Subcutaneous abdominal adipose tissue (tissue), 5 donors: ENCODE data around the gene AK8.

Experiments used
- H3K27ac ChIP-seq: one replicate; pipeline ENCODE4 v1.7.0; 2013; ENCODE audit warnings: low read depth, mild to moderate bottlenecking, inconsistent platforms, low read length, moderate library complexity
- H3K27me3 ChIP-seq, 5 donors: one replicate each; pipeline ENCODE4 v1.7.0; 2013; ENCODE audit warnings: low read length in 5 of 5, inconsistent platforms in 1 of 5; ENCODE audit not compliant: control insufficient read depth in 5 of 5, insufficient read depth in 4 of 5
- H3K36me3 ChIP-seq, 5 donors: one replicate each; pipeline ENCODE4 v1.7.0; 2013; ENCODE audit warnings: low read length in 5 of 5; ENCODE audit not compliant: control insufficient read depth in 5 of 5, insufficient read depth in 5 of 5
- H3K4me1 ChIP-seq, 5 donors: one replicate each; pipeline ENCODE4 v1.7.0; 2013; ENCODE audit warnings: low read length in 5 of 5, mild to moderate bottlenecking in 3 of 5, moderate library complexity in 1 of 5; ENCODE audit not compliant: control insufficient read depth in 5 of 5, insufficient read depth in 5 of 5
- H3K4me3 ChIP-seq, 5 donors: one replicate each; pipeline ENCODE4 v1.7.0; 2013; ENCODE audit warnings: low read length in 5 of 5, low read depth in 1 of 5
- H3K9ac ChIP-seq, 5 donors: one replicate each; pipeline ENCODE4 v1.7.0; 2013; ENCODE audit warnings: low read length in 5 of 5, mild to moderate bottlenecking in 4 of 5, moderate library complexity in 3 of 5
- H3K9me3 ChIP-seq, 5 donors: one replicate each; pipeline ENCODE4 v1.7.0; 2013; ENCODE audit warnings: low read length in 5 of 5; ENCODE audit not compliant: control insufficient read depth in 5 of 5
- donor health status: healthy.
- donor health status: healthy.
- donor health status: healthy.
- donor health status: healthy.
- donor health status: healthy.

Gene AK8

DNA sequence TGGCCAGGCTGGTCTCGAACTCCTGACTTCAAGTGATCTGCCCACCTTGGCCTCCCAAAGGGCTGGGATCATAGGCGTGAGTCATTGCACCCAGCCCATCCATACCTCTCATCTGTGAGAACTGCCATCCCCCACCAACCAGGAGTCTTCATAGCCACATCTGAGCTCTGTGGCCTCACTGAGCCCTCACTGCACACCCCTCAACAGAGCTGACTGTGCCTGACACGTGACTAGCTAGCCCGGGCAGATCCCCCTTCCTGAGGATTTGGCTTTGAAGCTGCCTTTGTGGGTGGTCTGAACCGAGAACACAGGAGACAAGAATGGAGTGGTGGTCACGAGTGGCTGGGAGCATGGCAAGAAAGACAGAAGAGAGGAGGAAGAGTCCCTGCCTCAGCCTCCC is 15.6 kb downstream of the AK8 start:
- no peak overlapping the region for H3K9ac ChIP-seq

DNA sequence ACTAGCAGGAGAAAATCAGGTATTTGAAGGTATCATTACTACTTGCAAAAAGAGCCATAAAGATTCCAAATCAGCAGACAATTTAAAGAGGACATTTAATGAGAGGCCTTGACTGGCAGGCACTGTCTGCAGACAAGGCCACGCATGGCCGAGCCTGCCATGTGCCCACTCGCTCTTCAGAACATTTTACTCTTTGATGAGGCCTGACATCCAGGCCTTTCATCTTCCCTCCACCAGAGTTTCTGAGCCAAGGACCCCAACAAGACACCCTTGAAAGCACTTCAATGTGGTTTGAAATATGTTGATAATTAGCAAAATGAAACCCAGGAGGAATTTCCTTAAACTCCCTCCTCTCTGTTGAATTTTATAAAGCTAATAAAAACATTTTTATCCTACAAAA is 16.4 kb downstream of the AK8 start:
- no peak overlapping the region for H3K27ac ChIP-seq
- H3K27me3 ChIP-seq = peaks cover 0 to 8% (median 3%) of the 10 kb centered on the region in 5 donors
- no peak overlapping the region for H3K9ac ChIP-seq
- peaks cover 0 to 13% (median 10%) of the 10 kb centered on the region in 5 donors for H3K4me1 ChIP-seq
- no peaks in the 10 kb centered on the region for H3K36me3 ChIP-seq
- no peaks in the 10 kb centered on the region for H3K9me3 ChIP-seq
- no peak overlapping the region for H3K4me3 ChIP-seq

More for the DNA sequence above, 15.6 kb downstream of the AK8 start:
- H3K27me3 ChIP-seq = peaks cover 0 to 8% (median 3%) of the 10 kb centered on the region in 5 donors
- no peak overlapping the region for H3K4me3 ChIP-seq
- no peak overlapping the region for H3K27ac ChIP-seq
- H3K36me3 ChIP-seq = no peaks in the 10 kb centered on the region
- H3K4me1 ChIP-seq = peaks cover 0 to 6% (median 3%) of the 10 kb centered on the region in 5 donors
- no peaks in the 10 kb centered on the region for H3K9me3 ChIP-seq

DNA sequence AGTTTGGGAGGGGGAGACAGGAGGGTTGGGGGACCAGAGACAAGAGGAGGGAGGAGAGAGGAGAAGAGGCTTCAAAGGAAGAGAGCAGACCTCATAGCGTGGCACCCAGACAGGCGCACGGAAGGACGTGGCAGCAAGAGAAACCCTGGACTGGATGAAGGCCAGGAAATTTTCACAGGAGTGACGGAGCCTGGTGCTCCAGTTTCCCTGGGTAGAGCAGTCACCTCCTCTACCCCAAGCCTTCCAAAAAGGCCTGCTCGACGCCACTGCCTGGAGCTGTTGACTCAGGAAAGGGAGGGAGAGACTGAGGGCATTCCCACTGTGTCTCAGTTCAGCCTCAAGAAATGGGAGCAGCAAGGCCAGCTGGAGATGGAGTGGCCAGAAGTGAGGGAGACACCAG is 19.3 kb downstream of the AK8 start:
- Histone ChIP-seq H3K27me3 (peaks cover 0 to 8% (median 3%) of the 10 kb centered on the region in 5 donors), H3K36me3 (no peaks in the 10 kb centered on the region), H3K9ac (no peak overlapping the region), H3K27ac (no peak overlapping the region), H3K4me3 (no peak overlapping the region), H3K9me3 (no peaks in the 10 kb centered on the region), H3K4me1 (peaks cover 0 to 13% (median 10%) of the 10 kb centered on the region in 5 donors)

DNA sequence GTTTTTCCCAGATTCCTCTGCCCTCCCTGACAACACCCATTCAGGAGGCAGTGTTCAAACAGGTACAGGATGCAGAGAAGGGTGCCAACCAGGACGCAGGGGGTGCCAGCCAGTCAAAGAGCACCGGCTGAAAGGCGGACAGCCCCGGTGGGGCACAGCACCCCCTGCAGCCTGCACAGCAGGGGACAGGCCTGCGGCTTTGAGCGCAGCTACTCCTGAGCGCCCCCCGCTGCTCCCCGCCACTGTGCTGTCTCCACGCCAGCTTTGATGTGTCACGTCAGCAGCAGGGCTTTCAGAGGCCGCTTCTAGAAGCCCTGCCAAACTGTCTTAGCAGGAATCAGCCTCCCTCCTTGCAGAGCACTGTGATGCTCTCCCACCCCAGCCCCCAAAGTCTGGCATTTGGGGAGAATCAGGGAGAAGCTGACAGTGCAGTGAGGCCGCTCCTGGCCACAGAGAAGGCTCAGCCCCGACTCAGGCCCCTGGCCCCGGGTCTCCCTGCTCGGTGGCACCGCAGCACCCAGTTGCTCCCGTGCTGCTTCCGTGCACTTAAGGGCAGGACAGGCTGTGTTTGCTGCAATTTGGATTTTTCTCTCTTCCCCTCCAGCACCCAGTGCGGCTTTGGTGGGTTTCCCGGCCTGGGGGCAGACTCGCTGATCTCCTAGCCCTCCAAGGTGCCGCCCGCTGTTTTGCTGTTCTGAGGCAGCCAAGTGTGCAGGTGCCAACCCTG is 20.3 kb downstream of the AK8 start:
- H3K9ac ChIP-seq = no peak overlapping the region
- H3K36me3 ChIP-seq = no peaks in the 10 kb centered on the region
- H3K27ac ChIP-seq = no peak overlapping the region
- H3K27me3 ChIP-seq = peaks cover 0 to 8% (median 3%) of the 10 kb centered on the region in 5 donors
- H3K4me1 ChIP-seq = peaks cover 0 to 13% (median 10%) of the 10 kb centered on the region in 5 donors
- no peak overlapping the region for H3K4me3 ChIP-seq
- H3K9me3 ChIP-seq = no peaks in the 10 kb centered on the region

DNA sequence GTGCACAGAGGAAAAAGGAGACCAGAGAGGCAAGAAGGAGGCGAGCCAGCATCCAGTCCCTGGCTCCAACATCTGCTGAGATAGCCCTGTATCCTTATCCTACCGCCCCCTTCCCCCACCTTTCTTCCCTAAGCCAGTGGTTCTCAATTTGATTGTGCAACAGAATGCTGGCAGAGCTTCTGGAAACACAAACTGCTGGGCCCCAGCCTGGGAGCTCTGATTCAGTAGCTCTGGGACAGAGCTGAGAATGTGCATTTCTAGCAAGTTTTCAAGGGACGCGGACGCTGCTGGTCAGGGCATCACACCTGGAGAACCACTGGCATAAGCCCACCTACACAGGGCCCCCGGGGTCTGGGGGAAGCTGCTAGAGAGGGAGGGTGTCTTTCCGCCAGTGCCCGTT is 21.1 kb downstream of the AK8 start:
- no peak overlapping the region for H3K4me3 ChIP-seq
- H3K9ac ChIP-seq = no peak overlapping the region
- H3K36me3 ChIP-seq = no peaks in the 10 kb centered on the region
- H3K27me3 ChIP-seq = peaks cover 0 to 8% (median 3%) of the 10 kb centered on the region in 5 donors
- no peaks in the 10 kb centered on the region for H3K9me3 ChIP-seq
- peaks cover 0 to 13% (median 10%) of the 10 kb centered on the region in 5 donors for H3K4me1 ChIP-seq
- H3K27ac ChIP-seq = no peak overlapping the region

DNA sequence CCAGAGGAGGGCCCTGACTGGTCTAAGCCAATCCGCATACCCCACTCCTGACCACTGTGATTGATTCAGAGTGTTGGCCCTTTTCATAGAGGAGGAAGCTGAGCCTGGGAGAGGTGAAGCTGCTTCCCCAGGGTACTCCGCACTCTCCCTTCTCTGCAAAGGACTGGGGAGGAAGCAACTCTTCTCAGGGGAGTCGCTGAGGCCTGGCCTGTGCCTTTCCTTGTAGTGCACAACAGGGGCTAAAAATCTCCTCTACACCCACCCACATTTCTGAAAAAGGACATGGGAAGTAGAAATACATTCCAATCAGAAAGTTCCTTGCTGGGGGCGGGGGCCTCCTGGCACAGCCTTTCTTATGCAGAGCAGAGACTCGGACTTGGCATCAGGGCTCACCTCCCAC is 22.2 kb downstream of the AK8 start:
- H3K4me1 ChIP-seq = peaks cover 0 to 13% (median 10%) of the 10 kb centered on the region in 5 donors
- H3K27me3 ChIP-seq = peaks cover 0 to 8% (median 2%) of the 10 kb centered on the region in 5 donors
- H3K27ac ChIP-seq = no peak overlapping the region
- H3K9ac ChIP-seq = no peak overlapping the region
- H3K4me3 ChIP-seq = no peak overlapping the region
- no peaks in the 10 kb centered on the region for H3K9me3 ChIP-seq
- H3K36me3 ChIP-seq = no peaks in the 10 kb centered on the region

DNA sequence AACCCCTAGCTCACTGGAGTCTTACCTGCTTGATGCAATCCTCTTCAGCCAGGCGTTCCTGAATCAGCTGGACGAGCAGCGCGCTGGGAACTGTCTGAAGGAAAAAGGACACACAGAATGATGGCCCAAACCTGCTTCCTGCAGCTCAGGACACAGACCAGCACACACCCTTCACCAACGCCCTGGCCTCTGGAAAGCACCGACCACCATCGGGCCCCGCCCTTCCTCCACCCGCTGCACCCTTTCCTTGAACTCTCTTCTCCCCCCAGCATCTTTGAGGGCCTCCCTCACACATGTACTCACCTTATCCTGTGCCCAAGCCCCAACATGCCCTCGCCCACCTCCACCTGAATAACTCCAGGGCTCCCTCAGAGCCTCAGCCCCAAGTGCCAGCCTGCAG is 23.3 kb downstream of the AK8 start:
- H3K36me3 ChIP-seq = no peaks in the 10 kb centered on the region
- H3K9ac ChIP-seq = no peak overlapping the region
- H3K4me3 ChIP-seq = no peak overlapping the region
- peaks cover 0 to 13% (median 10%) of the 10 kb centered on the region in 5 donors for H3K4me1 ChIP-seq
- H3K27ac ChIP-seq = no peak overlapping the region
- no peaks in the 10 kb centered on the region for H3K9me3 ChIP-seq
- H3K27me3 ChIP-seq = peaks cover 0 to 2% (median 0%) of the 10 kb centered on the region in 5 donors

DNA sequence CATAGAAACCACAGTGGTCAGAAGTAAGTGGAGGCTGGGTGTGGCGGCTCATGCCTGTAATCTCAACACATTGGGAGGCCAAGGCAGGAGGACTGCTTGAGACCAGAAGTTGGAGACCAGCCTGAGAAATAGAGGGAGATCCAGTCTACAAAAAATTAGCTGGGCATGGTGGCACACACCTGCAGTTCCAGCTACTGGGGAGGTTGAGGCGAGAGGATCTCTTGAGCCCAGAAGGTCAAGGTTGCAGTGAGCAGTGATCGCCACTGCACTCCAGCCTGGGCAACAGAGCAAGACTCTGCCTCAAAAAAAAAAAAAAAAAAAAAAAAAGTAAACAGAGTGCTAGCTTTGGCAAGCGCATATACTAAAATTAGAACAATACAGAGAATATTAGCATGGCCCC is 24.6 kb downstream of the AK8 start:
- Histone ChIP-seq H3K27me3 (peaks cover 0 to 2% (median 0%) of the 10 kb centered on the region in 5 donors), H3K4me1 (peaks cover 0 to 13% (median 10%) of the 10 kb centered on the region in 5 donors), H3K27ac (no peak overlapping the region), H3K4me3 (no peak overlapping the region), H3K9me3 (no peaks in the 10 kb centered on the region), H3K36me3 (no peaks in the 10 kb centered on the region), H3K9ac (no peak overlapping the region)

DNA sequence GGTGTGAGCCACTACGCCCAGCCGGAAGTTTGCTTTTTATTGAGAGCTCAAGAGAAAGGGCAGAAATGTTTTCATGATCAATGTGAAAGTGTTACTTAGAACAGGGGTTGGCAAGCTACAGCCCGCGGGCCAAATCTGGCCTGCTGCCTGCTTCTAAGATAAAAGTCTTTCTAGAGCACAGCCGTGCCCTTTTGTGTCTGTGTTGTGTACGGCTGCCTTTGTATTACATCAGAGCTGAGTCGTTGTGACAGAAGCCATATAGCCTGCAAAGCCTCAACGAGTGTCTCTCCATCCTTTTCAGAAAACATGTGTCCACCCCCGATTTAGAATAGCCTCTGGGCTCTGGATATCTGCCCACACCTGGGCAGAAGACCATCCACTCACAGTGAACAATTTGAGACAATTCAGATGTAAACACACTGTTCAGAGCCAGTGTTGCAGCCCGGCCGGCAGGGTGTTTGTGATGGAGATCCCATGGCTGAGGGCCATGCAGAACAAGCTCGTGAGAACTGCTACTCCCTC is 28.8 kb downstream of the AK8 start:
- Histone ChIP-seq H3K27ac (no peak overlapping the region), H3K4me1 (no peaks in the 10 kb centered on the region), H3K9me3 (no peaks in the 10 kb centered on the region), H3K4me3 (no peak overlapping the region), H3K36me3 (no peaks in the 10 kb centered on the region), H3K27me3 (no peaks in the 10 kb centered on the region), H3K9ac (no peak overlapping the region)

DNA sequence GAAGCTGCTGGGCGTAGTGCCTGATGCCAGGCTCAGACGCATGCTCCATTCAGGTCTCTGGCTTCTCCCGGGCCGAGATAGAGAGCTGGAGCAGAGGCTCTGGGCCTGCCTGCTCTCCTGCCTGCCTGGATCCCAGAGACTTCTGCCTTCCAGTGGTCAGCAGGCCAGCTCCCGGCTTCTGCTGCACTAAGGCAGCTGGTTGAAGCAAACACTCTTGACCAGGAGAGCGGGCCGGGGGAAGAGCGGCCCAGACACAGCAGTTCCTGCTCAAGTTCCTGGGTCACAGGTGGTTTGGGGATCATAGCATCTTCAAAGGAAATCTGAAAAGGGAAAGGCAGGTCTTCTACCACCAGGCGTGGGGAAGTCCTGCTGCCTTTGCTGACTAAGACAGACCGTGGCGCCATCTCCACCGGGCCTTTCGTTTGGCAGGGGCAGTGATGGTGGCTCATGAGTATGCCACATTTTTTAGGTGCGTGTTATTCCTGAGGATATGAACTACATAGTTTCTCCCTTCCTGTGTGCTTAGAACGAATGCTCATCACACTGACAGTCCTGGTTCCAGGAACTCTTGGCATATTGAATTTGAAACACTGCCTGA is 31.1 kb downstream of the AK8 start:
- no peaks in the 10 kb centered on the region for H3K27me3 ChIP-seq
- no peaks in the 10 kb centered on the region for H3K36me3 ChIP-seq
- H3K4me1 ChIP-seq = no peaks in the 10 kb centered on the region
- H3K9ac ChIP-seq = no peak overlapping the region
- no peak overlapping the region for H3K4me3 ChIP-seq
- H3K27ac ChIP-seq = no peak overlapping the region
- H3K9me3 ChIP-seq = no peaks in the 10 kb centered on the region
